HG02970 (cell line): ENCODE results near the gene NRG2.

Experiments used
- ATAC-seq: cut with Tn5 transposase; IDR thresholded peaks from one replicate; pipeline ENCODE4 v1.9.1; 2021; ENCODE audit warnings: mild to moderate bottlenecking, moderate library complexity, moderate number of reproducible peaks; ENCODE audit not compliant: unreplicated experiment, low FRiP score

Gene NRG2

GRCh38 chr5:139864716-139865483 lies 178.2 kb downstream of the NRG2 start:
- no peak for ATAC-seq

- no peak for ATAC-seq
Measured at GRCh38 chr5:139863855-139864558, 179.1 kb downstream of the NRG2 start.

- ATAC-seq = no peak
Measured at GRCh38 chr5:139863361-139863760, 179.7 kb downstream of the NRG2 start.

DNA sequence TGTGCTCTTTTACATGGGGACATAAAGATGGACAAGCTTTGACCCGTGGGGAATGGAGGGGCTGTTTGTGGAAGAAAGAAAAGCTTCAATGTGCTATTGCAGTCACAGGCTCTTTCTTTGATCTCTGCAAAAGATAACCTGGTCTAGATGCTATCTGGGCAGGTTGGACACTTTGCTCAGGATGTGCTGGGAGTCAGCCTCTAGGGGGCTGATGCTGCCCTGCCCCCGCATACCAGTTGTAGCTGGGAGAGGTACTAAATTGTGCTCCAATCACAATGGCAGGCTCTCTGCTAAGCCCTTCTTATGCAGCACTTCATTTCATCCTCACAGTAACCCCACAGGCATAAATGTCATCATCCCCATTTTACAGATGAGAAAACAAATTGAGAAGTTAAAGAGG lies 180.3 kb downstream of the NRG2 start:
- ATAC-seq = no peak

DNA sequence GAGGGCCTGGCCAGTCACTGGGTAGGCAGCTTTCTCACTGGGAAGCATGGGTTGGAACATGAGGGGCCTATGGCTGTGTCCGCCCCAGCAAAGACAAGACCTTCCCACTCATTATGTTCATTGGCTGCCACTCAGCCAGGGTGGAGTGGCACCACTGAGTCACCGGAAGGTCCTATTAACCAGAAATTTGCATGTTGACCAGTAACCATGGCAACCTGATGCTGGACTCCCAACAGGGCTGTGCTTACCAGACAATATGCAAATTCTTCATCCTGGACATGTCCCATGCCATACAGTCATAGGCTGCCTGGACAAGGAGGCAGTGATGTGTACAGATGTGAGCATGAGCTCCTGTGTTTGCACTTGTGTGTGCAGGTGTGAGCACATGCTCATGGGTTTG lies 180.8 kb downstream of the NRG2 start:
- ATAC-seq = no peak

GRCh38 chr5:139861889-139862207 lies 181.3 kb downstream of the NRG2 start:
- ATAC-seq = no peak

DNA sequence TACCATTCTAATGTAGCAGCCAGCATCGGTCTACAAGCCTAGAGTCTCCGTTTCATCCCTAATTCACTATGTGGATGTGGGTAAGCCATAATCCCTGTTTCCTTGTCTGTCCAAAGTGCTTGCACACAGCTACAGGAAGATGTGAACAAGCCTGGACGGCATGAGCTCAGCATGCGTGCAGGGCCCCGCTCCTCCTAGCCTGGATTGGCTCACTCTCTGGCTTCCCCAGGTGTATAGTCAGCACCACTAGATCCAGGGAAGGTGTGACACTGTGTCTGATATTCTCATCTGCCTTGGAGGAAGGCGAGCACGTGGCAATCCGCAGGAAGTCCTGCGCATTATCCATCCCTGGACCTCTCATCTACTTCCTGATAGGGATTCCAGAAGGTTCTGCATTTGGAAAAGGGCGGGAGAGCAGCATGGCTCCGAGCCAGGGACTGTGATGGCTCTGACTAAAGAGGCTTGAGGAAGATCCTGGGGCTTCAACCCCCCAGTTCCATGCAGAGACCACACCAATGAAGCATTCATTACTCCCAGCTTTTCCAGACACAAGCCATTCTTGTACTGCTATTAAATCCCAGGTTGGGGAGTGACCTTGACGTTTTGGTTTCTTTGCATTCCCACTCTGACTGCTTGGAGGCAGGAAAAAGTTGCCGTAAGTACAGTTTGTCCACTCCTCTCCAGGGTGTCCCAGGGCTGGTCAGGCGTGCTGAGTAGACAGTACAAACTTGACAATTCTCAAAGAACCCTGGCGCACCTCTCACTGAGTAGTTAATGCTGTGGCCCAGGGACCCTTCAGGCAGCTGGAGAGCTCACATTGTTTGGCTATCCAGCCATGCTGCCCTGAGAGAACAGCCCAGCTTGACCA lies 181.8 kb downstream of the NRG2 start:
- ATAC-seq = no peak

GRCh38 chr5:139859013-139859412 lies 184.1 kb downstream of the NRG2 start:
- no peak for ATAC-seq

DNA sequence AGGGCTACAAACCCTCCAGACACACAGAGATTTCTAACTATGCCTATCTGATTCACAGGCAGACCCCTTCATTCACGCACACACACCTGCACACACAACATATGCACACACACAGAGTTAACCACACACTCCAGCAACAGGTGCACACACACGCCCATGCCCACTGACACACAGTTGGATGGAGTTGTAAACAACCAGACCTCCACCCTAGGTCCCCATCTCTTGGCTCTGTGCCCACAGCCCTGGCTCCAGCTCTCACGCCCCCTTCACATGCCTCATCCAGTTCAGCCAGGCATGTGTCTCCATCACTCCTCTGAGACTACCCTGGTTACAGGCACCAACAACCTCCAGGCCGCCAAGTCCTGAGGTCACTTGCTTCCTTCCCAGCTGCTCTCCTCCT lies 186.4 kb downstream of the NRG2 start:
- ATAC-seq = no peak

DNA sequence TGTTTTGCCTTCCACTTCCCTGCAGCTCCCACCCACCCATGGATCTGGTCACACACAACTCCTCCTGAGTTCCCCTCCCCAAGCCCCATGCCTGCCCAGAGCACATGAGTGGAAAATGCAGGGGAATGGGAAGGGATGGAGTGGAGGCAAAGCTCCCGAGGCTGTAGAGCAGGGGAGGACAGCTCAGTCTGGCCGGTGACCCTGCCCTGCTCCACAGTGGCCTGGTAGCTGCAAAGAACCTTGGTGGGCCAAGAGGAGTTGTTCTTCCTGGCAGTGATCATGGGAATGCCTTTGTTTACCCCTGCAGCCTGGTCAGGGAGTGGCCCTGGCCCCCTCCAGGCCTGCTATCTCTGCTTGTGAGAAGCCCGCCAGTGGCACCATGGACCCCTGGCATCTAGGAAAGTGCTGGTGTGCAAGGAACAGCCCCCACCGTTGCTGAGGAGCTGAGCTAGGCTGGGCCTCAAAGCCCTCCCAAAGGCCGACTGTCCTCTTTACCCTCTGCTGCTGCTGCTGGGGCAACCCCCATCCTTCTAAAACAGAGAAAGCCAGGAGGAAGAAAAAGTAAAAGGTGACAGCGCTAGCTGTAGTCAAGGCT lies 187.1 kb downstream of the NRG2 start:
- no peak for ATAC-seq

DNA sequence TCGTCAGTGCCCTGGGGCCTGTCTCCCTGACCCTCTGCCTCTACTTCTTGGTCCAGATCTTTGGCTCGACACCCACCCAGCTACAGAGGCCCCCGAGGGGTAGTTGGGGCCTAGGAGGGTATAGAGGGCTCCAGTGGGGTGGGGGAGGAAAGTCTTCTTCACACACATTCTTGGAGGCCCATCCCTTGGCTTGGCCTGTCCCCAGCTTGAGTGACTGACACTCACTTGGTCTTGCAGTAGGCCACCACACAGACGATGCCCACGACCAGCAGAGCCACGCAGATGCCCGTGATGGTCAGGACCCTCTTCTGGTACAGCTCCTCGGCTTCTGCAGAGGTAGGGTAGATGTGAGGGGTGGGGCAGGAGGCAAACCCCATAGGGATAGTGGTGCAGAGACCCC lies 187.6 kb downstream of the NRG2 start:
- no peak for ATAC-seq

DNA sequence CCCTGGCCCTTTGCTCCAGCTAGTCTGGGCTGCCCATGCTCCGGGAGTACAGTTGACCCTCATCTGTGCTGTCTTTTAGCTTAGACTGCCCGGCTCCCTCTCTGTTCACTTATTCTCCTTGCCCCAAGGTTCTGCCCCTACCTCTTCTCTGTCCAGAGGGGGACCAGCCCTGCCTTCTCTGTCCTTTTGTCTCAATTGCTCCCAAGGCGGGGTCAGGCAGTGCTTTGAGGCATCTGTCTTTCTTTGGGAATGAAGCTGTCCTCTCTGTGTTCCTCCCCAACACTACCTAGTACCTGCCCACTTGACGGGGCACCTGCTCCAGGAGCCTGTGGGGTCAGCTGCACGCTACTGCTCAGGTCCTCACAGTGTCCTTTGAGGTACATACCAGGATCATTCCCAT lies 188.1 kb downstream of the NRG2 start:
- no peak for ATAC-seq

- ATAC-seq = no peak
Measured at GRCh38 chr5:139854029-139854605, 189.0 kb downstream of the NRG2 start.

GRCh38 chr5:139852696-139853095 lies 190.4 kb downstream of the NRG2 start:
- ATAC-seq = no peak

- ATAC-seq = no peak
Measured at GRCh38 chr5:139851558-139851957, 191.5 kb downstream of the NRG2 start.

DNA sequence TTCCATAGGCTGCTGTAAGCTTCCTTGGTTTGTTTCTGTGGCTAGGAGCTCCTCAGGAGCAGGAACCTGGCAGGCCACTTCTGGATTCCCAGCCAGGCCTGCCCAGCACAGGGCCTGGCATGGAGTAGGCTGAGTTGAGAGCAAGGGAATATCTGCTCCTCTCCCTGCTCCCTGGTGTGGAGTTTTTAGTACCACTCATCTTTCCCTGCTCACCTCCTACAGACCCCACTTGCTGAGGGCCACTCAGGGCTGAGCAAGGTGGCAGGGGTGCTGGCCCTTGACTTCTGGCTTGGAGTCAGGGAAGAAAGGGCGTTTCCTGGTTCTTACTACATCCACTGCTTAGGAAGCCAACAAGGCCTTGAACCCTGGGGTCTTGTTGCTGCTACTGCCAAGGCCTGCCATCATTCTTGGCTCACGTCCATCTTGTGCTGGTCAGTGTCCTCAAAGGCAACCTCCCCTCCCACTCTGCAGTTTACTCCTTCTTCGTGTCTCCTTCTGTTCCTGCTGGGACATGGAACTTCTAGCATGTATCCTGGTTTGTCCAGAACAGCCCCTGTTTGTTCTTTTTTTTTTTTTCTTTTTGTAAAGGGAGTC lies 192.6 kb downstream of the NRG2 start:
- no peak for ATAC-seq

DNA sequence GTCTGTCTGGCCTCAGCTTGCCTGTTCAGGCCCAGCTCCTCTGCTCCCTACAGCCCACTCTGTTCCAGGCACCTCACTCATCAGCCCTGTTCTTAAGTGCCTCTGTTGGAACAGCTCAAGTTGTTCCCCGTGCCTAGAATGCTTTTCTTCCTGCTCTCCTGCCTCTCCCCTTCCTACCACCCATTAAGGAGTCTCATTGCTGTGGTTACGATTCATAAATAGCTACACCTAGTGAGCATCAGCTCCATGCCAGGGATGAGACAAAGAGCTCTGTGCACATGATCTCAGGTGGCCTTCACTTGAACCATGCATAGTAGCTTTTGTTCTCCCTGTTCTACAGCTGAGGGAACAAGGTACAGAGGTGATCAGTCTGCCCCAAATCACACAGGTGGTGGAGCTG lies 193.2 kb downstream of the NRG2 start:
- no peak for ATAC-seq

- ATAC-seq = no peak
Measured at GRCh38 chr5:139849501-139849900, 193.6 kb downstream of the NRG2 start.

- ATAC-seq = no peak
Measured at GRCh38 chr5:139848508-139849100, 194.5 kb downstream of the NRG2 start.
